Measurements from ENCODE around the gene FAF1.

DNA sequence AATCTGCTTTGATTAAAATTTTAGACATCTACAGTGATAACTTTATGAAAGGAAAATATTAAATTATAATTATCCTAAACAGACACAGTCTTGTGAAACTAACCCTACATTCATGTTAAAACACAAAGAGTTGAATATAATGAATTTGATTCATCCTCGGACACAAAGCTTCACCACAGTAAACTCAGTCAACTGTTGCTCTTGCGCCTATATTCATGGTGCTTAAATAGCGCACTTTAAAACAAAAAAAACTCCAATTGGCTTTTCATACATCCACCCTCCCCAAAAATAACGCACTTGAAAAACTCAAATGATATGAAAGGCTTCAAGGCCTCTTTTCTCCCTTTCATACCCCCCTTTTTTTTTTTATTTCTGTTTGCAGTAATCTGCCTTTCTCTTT is 260.3 kb downstream of the FAF1 start:
- TF ChIP-seq BHLHE40 (IDR thresholded peaks at IDR 0.05; ENCODE audit: borderline replicate concordance) (no peak), NFRKB (IDR thresholded peaks at IDR 0.05) (no peak), ELF4 (IDR thresholded peaks at IDR 0.05) (no peak)
